ENCODE data around the gene GOSR2. TPM values are rescaled to one million over a fixed set of nuclear protein-coding genes. Genes with fewer than 3 reads are reported as not detected.

Gene GOSR2
- total and polyA plus RNA-seq, 2 of the 13 experiments (the other 11 are each of a cell fraction or from before 2014, with no cell fraction given), result 61.5 to 63.9 TPM

DNA sequence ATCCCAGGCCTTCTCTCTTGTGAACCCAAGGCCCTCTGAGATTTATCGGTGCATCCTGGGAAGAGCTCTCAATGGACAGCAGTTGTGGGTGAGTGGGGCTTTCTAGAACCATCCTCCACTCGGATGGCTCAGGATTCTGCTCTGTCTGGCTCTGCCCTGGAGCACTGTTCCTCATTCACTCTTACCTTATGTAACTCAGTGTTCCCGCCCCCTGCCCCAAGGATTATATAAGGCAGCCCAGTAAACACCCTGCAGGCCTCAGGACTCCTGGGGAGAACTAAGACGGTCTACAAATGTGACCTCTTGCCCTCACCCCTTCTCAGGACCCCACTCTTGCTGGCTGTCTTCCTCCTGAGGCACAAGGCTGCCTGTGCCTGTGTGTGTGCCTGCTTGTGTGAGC is 52.3 kb downstream of the GOSR2 start (continued):
- TF ChIP-seq SP5 (CRISPR knock-in tag; IDR thresholded peaks at IDR 0.05; ENCODE audit: borderline replicate concordance, low read depth) (peak; percentile 62; the same call in 1 of the 2 replicates), ZNF616 (CRISPR knock-in tag; IDR thresholded peaks at IDR 0.05; ENCODE audit: low read depth) (no peak), TFAP4 (IDR thresholded peaks at IDR 0.05; ENCODE audit: borderline replicate concordance, low read depth) (no peak), ZNF24 (IDR thresholded peaks at IDR 0.05) (no peak), ZNF263 (CRISPR knock-in tag; IDR thresholded peaks at IDR 0.05) (peak; percentile 60)

GRCh38 chr17:46976626-46977270 is 53.8 kb downstream of the GOSR2 start:
- no TSS peak for BruUV-seq (replicated peaks)
- Histone ChIP-seq H3K27ac (ENCODE audit: extremely low read length, insufficient read depth, low read length) (no peak overlapping the region), H3K27me3 (ENCODE audit: control insufficient read depth in 1 of 2, insufficient read depth in 2 of 2, low read length in 2 of 2) (no peaks in the 10 kb centered on the region), H3K4me2 (ENCODE audit: low read depth, low read length) (no peak overlapping the region), H3K4me3 (replicated peaks in 1 of 3; ENCODE audit: insufficient read depth in 1 of 3, low read depth in 2 of 3, low read length in 3 of 3) (no peak overlapping the region), H3K79me2 (ENCODE audit: insufficient read depth, low read length) (no peaks in the 10 kb centered on the region), H3K4me1 (ENCODE audit: insufficient read depth, low read length) (peaks cover 15% of the 10 kb centered on the region), H4K20me1 (ENCODE audit: insufficient read depth, low read length) (no peaks in the 10 kb centered on the region), H3K9ac (ENCODE audit: insufficient read depth, low read depth, low read length) (no peak overlapping the region), H3K36me3 (replicated peaks in 1 of 2; ENCODE audit: control insufficient read depth in 1 of 2, insufficient read depth in 2 of 2, low read length in 2 of 2) (no peaks in the 10 kb centered on the region; a peak in 1 of 5 replicates), H2AFZ (ENCODE audit: low read length) (no peak overlapping the region), H3K9me3 (ENCODE audit: low read length) (no peaks in the 10 kb centered on the region)
- POLR2A ChIA-PET, result no interaction called here
- CTCF ChIA-PET (ENCODE audit: low intra/inter-chr PET ratio, low total read pairs), result interaction anchor here (1.4 kb wide), 1 partner anchor 25 kb away, joined by 4 read pairs; no protein-coding TSS in a partner anchor
- ATAC-seq, result 0 out of 3 replicates have a peak, but pooled peaks have one; percentile 10
- peak; percentile 4 for FAIRE-seq
- in situ Hi-C loops (cut with HindIII; ENCODE audit: extremely low pct_ligation_motif_present, low pct_unique_long_range_greater_than_20kb) (no loop called here), intact Hi-C loops (cut with micrococcal nuclease; ENCODE audit: unreplicated experiment) (no loop called here)
- 87% methylated on average over 14 of the region's 14 CpGs for WGBS (ENCODE audit: low lambda C conversion rate)
- DNase-seq (ENCODE audit: low spot score), result no peak
- TF ChIP-seq U2AF1 (optimal IDR thresholded peaks at IDR 0.05; ENCODE audit: low read depth, low read length) (no peak), ZNF503 (CRISPR knock-in tag; IDR thresholded peaks at IDR 0.05) (no peak), ZNF841 (CRISPR knock-in tag; IDR thresholded peaks at IDR 0.05; ENCODE audit: borderline replicate concordance) (no peak), NBN (conservative IDR thresholded peaks at IDR 0.05) (no peak), SYNCRIP (IDR thresholded peaks at IDR 0.05; ENCODE audit: insufficient read depth, low read depth, low read length) (no peak), PAF1 (CRISPR knock-in tag; IDR thresholded peaks at IDR 0.05) (no peak), ZNF30 (CRISPR knock-in tag; IDR thresholded peaks at IDR 0.05) (no peak), SNAPC4 (CRISPR knock-in tag; IDR thresholded peaks at IDR 0.05) (no peak)
- TF ChIP-seq, protein P1, sequence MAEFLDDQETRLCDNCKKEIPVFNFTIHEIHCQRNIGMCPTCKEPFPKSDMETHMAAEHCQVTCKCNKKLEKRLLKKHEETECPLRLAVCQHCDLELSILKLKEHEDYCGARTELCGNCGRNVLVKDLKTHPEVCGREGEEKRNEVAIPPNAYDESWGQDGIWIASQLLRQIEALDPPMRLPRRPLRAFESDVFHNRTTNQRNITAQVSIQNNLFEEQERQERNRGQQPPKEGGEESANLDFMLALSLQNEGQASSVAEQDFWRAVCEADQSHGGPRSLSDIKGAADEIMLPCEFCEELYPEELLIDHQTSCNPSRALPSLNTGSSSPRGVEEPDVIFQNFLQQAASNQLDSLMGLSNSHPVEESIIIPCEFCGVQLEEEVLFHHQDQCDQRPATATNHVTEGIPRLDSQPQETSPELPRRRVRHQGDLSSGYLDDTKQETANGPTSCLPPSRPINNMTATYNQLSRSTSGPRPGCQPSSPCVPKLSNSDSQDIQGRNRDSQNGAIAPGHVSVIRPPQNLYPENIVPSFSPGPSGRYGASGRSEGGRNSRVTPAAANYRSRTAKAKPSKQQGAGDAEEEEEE (CRISPR knock-in tag; IDR thresholded peaks at IDR 0.05; ENCODE audit: borderline replicate concordance), result no peak

Measured in HepG2 (cell line).